ENCODE results near the gene FNTB.

FNTB gene

GRCh38 chr14:65095633-65096205 lies 109.0 kb downstream of the FNTB start:
- DNase-seq: no peak

DNA sequence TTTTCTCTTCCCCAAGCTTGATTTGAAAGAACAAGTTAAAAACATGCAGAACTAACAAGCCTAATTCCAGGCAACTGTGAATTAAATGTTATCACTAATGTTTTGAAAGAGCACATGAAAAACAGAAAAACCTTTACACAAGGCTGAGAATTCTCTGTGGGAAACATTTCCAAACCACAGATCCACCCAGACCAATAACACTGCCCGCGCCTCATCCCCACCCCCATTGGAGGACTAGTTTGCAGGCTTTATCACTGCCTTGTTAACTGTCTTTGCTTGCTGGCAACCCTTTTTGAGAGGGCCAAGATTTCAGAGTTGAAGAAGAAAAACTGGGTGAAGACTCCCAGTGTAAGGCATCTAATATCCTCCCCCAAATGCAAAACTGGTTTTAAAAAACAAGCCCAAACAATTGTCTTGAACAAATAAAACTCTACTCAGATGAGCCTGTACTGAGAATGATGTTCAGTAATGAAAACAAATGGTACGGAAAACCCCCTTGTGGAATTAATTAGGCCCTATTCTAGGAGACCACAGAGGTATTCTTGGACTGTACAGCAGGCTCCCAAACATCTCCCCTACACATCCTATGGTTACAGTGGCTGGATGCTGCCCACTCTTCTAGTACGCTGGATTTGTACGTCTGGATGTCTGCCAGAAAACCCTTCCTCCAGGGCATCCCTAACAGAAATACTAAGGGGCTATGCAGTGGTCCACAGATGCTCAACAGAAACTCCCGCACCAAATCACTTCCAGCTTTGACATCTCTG lies 109.8 kb downstream of the FNTB start:
- DNase-seq: no peak

GRCh38 chr14:65098586-65098985 lies 111.9 kb downstream of the FNTB start:
- no peak for DNase-seq

- DNase-seq: no peak
These were observed 114.3 kb downstream of the FNTB start for GRCh38 chr14:65100922-65101541.

DNA sequence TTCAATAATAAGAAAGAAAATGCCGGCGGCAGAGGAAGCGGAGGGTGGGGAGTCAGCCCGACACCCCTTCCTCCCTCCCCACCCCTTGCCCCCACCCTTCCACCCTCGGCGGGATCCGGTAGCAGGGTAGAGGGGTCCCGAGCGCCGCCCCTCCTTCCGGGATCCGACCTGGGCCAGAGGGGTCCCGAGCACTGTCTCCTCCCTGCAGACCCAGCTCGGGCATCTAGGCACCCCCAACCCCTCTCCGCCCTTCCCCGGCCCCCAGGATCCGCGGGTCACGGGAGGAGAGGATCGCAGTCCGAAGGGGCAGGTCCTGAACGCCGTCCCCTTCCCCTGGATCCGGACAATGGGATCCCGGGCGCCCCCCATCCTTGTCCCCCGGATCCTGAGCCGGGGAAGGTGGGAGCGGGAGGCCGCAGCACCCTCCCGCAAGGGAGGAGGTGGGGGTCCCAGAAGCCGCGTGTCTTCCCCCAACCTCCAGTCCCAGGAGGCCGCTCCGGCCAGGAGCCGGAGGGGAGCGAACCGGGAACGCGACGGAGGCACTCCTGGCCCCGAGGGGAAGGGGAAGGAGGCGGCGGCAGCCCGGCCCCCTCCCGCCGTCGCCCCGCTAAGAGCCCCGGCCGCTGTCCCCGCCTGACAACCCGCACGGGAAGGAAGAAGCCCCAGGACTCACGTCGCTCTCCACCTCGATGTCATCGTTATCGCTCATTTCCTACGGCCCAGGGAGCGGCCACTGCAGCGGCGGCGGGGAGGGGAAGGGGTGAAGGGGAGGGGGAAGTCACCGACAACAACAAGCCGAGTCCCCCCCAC lies 115.1 kb downstream of the FNTB start:
- peak; percentile 33 to 41 for DNase-seq

DNA sequence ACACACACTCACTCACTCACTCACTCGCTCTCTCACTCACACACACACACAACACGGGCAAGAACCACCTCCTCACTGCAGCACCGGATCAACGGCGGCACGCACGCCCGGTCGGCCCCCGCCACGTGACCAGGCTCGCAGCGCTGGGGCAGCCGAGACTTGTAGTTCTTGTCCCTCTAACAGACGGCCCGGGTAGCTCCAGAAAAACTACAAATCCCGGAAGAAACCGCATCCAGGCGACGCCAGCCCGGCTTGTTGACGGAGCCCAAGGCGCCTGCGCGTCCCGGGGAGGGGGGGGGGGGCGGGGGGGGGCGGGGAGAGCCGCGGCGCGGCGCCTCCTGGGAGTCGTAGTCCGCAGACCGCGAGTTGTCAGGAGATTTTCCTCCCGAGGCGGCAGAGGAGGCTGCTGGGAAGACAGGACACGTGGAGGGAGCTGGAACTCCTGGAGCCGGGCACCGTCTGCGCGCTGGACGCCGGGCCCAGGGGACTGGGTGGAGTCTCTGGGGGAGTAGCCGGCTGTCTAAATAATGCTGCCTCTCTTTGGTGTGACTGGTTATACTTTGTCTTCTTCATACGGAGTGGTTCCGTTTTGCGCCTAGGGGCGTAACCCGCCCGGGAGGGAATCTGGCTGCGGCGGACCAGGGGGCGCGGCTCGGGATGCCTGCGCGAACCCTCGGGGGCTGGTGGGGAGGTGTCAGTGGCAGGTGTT lies 115.9 kb downstream of the FNTB start, which contains the start of gene MAX:
Gene MAX (minus strand): TSS at position 77 of the 709 bp plus-strand sequence. CDS start 178 bp downstream, outside the sequence.
- peak; percentile 96 to 99 for DNase-seq

DNA sequence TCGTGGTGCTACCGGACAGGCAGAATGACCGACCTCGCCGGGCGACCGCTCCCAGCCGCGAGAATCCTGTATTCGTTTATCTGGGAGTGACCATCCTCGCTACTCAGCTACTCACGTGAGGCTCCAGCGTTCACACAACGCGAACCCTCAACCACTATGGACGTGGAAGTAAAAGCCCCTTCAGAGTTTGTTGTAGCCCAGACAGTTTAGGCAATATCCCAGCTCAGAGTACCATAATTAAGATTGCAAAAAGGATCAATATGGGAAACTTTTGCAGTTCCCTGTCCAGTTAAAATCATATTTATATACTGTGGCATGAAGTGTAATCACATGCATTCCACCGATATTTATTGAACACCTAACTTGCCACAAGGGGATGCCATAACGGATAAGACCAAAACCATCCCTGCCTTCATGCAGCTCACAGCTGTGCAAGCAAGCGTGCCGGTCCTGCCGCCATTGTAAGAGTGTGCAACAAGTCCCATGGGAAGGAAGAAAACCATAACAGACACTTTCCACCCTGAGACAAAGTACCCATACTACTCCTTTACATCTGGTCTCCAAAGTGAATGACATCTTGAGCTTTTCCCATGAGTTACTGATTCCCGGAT lies 116.6 kb downstream of the FNTB start:
- peak in 1 of 2 donors; percentile 11 for DNase-seq

- no peak for DNase-seq
These were observed 118.1 kb downstream of the FNTB start for GRCh38 chr14:65104791-65105190.

DNA sequence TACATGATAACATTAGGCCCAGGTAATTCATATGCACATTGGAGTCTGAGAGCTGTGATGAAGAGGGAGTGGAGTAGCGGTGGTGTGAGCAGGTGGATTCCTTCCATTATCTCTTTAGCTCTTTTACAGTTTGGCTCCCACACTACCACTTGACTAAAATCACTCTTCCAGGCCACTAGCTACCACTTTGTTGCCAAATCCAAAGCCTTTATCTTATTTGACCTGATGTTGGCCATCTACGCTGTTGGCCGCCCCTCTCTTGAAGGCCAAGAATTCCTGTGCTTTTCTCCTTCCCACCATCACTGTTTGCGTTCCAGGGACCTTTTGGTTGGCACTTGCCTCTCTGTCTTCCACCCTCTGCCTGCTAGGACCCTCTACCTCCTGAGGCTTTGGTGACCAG lies 119.6 kb downstream of the FNTB start:
- no peak for DNase-seq

GRCh38 chr14:65106736-65107135 lies 120.0 kb downstream of the FNTB start:
- no peak for DNase-seq

- DNase-seq: no peak
These were observed 120.5 kb downstream of the FNTB start for GRCh38 chr14:65107200-65107599.

- DNase-seq: no peak
These were observed 122.7 kb downstream of the FNTB start for GRCh38 chr14:65109357-65109756.

GRCh38 chr14:65110525-65110924 lies 123.8 kb downstream of the FNTB start:
- DNase-seq: no peak

All from activated CD4-positive, alpha-beta T cell treated with anti-CD3 and anti-CD28 coated beads for 4 hours (primary cell).